Heart right ventricle (tissue), 16 donors: ENCODE data around the gene HBEGF. TPM values are rescaled to one million over a fixed set of nuclear protein-coding genes. Genes with fewer than 3 reads are reported as not detected.

Experiments
- ATAC-seq, 8 donors: fragments of 200-7000 bp; cut with Tn5 transposase; one replicate each; pipeline ENCODE4 v1.9.1; 2020; ENCODE audit warnings: mild to moderate bottlenecking in 8 of 8, moderate library complexity in 8 of 8, moderate number of reproducible peaks in 1 of 8
- DNase-seq, 2 donors: peaks; one replicate each; pipeline ENCODE4 v3.0.0-alpha.2; 2020
- H3K27ac ChIP-seq, 10 donors: fragments of 200-600 bp; sonication (generic) in 2 of 10; one replicate each; pipeline versions ENCODE4 v1.5.0 to v1.8.0; 2020 to 2022; ENCODE audit warnings: mild to moderate bottlenecking in 3 of 10
- H3K27me3 ChIP-seq, 7 donors: fragments of 200-600 bp; one replicate each; pipeline ENCODE4 v1.8.0; 2021 to 2022; ENCODE audit warnings: mild to moderate bottlenecking in 2 of 7
- H3K36me3 ChIP-seq, 9 donors: fragments of 200-600 bp; sonication (generic) in 1 of 9; one replicate each; pipeline versions ENCODE4 v1.5.0 to v1.8.0; 2020 to 2022; ENCODE audit warnings: mild to moderate bottlenecking in 2 of 9
- H3K4me1 ChIP-seq, 9 donors: fragments of 200-600 bp; sonication (generic) in 1 of 9; one replicate each; pipeline versions ENCODE4 v1.5.0 to v1.8.0; 2020 to 2022; ENCODE audit warnings: mild to moderate bottlenecking in 4 of 9
- H3K4me3 ChIP-seq, 10 donors: fragments of 200-600 bp; sonication (generic) in 2 of 10; one replicate each; pipeline versions ENCODE4 v1.5.0 to v1.8.0; 2020 to 2022; ENCODE audit warnings: mild to moderate bottlenecking in 7 of 10, moderate library complexity in 2 of 10
- H3K9me3 ChIP-seq, 11 donors: fragments of 200-600 bp in 10 of 11; sonication (generic) in 2 of 11; one replicate each; pipeline versions ENCODE4 v1.5.0 to v1.8.0; 2013 to 2022; ENCODE audit warnings: mild to moderate bottlenecking in 2 of 11, control low read depth in 1 of 11, moderate library complexity in 1 of 11
- WGBS, 2 donors: extraction: QIAGEN DNeasy Blood & Tissue Kit; methylation state at CpG; one replicate each; pipeline ENCODE4 v1.1.7; 2013; ENCODE audit warnings: inconsistent platforms in 1 of 2; 5-methylcytosine and 5-hydroxymethylcytosine counted together
- intact Hi-C, 10 donors: fragments of 100-400 bp; cut with DNase I; formaldehyde crosslinking; loops; one replicate each; pipeline versions ENCODE4 v1.11.1 to v1.14.2; 2022
- polyA plus RNA-seq, 2 donors: library from polyadenylated mRNA; stranded (reverse); fragments of 200-250 nt; gene quantifications; one replicate each; pipeline ENCODE4 v1.2.3, GENCODE V29; 2013
- total RNA-seq, 10 donors: library from RNA; stranded (reverse); fragmentation: NEBNext Ultra II Directional in 3 of 10; extraction: Animal tissue kit (Norgen Biotek cat#: 25700) in 3 of 10; gene quantifications; one replicate each; pipeline versions ENCODE4 v1.2.1 to v1.2.4, GENCODE V29; 2021 to 2023
- TF ChIP-seq, protein P1 (sequence below), 9 donors: fragments of 200-600 bp; sonication (generic) in 2 of 9; IDR thresholded peaks; one replicate each; pipeline versions ENCODE4 v1.5.0 to v1.8.0; 2021 to 2022; ENCODE audit warnings: antibody characterized with exemption in 9 of 9, mild to moderate bottlenecking in 5 of 9, moderate library complexity in 1 of 9
- donor health status: Arrhythmogenic right ventricular cardiomyopathy.
- donor health status: ischemic (EF 13 %, LVEDD 7.1; RV severe dilation, severe dysfunction).
- donor health status: healthy with polysubstance abuse.
- donor health status: DM: no; HTN: yes; CAD: no.
- donor health status: DM: no; HTN: no; CAD: no.
- donor health status: ischemic (EF 25% LVEDD 6.9; RV normal size, moderate dysfunction).
- donor health status: ischemic (EF 25% LVEDD 5.7; RV mildly dilated, moderate dysfunction).
- donor health status: healthy.
- donor health status: DM: yes; HTN: yes; CAD: no.
- donor health status: Ischemic cardiomyopathy.
- donor health status: ischemic (EF 35%, LVEDD 5.7; RV mildly dilated, moderate dysfunction).
- donor health status: nonischemic (EF 11% LVEDD 7.7; RV severe dilation, severe dysfunction).
- donor health status: DM: yes; HTN: yes; CAD: no.
- donor health status: PGD.
- donor health status: ischemic (EF 29% LVEDD 5.4; RV normal size, mild dysfunction).
- donor health status: nonischemic (EF 23%, LVEDD 6.1; RV moderate dilation, normal function).

Gene HBEGF
- total and polyA plus RNA-seq, 12 donors, result 14.6 to 121 (median 32.4) TPM

DNA sequence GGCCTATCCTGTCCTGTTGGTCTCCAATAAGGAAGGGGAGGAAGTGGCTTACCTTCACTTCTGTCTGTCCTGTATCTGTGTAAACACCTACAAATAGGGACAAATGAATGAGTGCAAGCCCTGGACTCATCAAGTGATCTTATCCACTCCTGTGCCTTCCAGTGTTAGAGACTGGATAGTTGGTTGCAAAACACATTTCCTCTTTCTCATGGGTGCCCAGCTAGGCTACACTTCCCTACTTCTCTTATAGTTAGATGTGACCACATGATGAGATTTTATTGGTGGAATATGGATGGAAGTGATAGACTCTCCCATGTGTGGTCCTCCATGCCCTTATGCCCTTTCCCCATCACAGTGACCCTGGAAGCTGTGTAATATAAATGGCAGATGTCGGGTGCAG, 26.6 kb downstream of the HBEGF start:
- peaks cover 15 to 61% (median 30%) of the 10 kb centered on the region in 9 donors for H3K4me1 ChIP-seq
- ATAC-seq, result peak in 1 of 8 donors; percentile 44
- TF ChIP-seq, protein P1, sequence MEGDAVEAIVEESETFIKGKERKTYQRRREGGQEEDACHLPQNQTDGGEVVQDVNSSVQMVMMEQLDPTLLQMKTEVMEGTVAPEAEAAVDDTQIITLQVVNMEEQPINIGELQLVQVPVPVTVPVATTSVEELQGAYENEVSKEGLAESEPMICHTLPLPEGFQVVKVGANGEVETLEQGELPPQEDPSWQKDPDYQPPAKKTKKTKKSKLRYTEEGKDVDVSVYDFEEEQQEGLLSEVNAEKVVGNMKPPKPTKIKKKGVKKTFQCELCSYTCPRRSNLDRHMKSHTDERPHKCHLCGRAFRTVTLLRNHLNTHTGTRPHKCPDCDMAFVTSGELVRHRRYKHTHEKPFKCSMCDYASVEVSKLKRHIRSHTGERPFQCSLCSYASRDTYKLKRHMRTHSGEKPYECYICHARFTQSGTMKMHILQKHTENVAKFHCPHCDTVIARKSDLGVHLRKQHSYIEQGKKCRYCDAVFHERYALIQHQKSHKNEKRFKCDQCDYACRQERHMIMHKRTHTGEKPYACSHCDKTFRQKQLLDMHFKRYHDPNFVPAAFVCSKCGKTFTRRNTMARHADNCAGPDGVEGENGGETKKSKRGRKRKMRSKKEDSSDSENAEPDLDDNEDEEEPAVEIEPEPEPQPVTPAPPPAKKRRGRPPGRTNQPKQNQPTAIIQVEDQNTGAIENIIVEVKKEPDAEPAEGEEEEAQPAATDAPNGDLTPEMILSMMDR (IDR thresholded peaks at IDR 0.05), result no peak
- H3K27me3 ChIP-seq, result no peaks in the 10 kb centered on the region
- H3K36me3 ChIP-seq, result no peaks in the 10 kb centered on the region
- no peak overlapping the region for H3K4me3 ChIP-seq
- intact Hi-C loops, result no loop called here
- WGBS, 2 donors, result 100% methylated on average over 1 of the region's 1 CpG
- peak overlapping the region in 1 of 10 donors; percentile 64 for H3K27ac ChIP-seq
- no peaks in the 10 kb centered on the region for H3K9me3 ChIP-seq
- no peak for DNase-seq

DNA sequence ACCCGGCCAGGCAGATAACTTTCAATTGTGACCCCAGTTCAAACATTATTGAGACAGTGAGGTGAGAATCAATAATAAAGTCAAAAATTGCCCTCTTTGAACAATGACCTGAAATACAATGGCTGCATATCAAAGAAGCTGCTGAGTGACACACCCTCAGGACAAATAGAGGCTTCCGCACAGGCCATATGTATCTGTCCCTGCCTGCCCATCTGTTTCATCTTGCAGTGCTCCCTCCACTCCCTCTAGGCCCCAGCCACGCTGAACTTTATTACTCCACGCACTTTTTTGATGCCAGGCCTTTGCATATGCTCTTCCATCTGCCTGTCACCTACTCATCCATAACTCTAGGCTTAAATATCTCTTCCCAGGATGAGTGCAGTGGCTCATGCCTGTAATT, 27.6 kb downstream of the HBEGF start:
- WGBS, 2 donors, result 92 to 94% methylated on average over 4 of the region's 4 CpGs
- no peak overlapping the region for H3K27ac ChIP-seq
- TF ChIP-seq, protein P1 (IDR thresholded peaks at IDR 0.05), result no peak
- H3K4me3 ChIP-seq, result no peak overlapping the region
- ATAC-seq, result no peak
- H3K9me3 ChIP-seq, result no peaks in the 10 kb centered on the region
- H3K27me3 ChIP-seq, result no peaks in the 10 kb centered on the region
- DNase-seq, result no peak
- H3K4me1 ChIP-seq, result peaks cover 13 to 50% (median 24%) of the 10 kb centered on the region in 9 donors
- no peaks in the 10 kb centered on the region for H3K36me3 ChIP-seq
- intact Hi-C loops, result no loop called here

DNA sequence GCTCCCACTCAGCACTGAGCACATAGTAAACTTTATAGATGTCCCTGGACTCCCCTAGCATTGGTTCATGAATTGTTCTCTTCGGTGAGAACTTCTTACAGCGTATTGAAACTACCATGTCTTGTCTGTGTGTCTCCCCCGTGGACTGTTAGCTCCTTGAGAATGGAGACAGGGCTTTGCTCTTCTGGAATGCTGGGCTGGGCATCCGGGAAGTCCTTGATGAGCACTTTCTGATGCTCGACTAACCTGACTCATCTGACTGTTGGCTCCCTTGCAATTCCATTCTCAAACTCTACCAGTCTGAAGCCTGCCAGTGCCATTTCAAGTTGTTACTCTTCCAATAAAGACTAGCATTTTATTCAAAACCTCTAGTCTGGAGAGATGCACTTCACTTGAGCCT, 28.5 kb downstream of the HBEGF start:
- no peak for ATAC-seq
- Histone ChIP-seq H3K9me3 (no peaks in the 10 kb centered on the region), H3K4me1 (peaks cover 5 to 50% (median 21%) of the 10 kb centered on the region in 9 donors), H3K27ac (no peak overlapping the region), H3K27me3 (no peaks in the 10 kb centered on the region), H3K36me3 (no peaks in the 10 kb centered on the region), H3K4me3 (no peak overlapping the region)
- intact Hi-C loops, result no loop called here
- 71 to 84% methylated on average over 5 of the region's 5 CpGs for WGBS, 2 donors
- DNase-seq, result no peak
- TF ChIP-seq, protein P1 (IDR thresholded peaks at IDR 0.05), result no peak

DNA sequence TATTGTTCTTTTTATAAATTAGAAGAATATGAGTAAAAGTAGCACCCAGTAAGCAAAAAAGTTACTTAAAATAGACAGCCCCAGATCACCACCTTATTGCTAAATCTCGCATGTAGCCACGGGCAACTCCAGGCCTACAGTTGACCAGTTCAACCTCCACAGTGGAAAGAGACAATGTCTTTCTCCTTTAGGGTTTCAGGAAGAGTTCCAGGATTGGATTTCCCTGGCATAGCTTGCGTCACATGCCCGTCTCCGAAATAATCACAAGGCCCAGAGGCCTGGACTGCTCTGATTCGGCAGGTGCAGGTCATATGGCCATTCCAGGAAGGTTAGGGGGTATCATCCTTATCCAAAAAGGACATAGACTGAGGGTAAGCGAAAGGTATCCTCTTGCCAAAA, 33.6 kb downstream of the HBEGF start:
- Histone ChIP-seq H3K27ac (peak overlapping the region in 9 of 10 donors; percentile 64 to 87 (median 79)), H3K9me3 (no peaks in the 10 kb centered on the region), H3K27me3 (no peaks in the 10 kb centered on the region), H3K36me3 (no peaks in the 10 kb centered on the region), H3K4me1 (peaks cover 4 to 46% (median 32%) of the 10 kb centered on the region in 9 donors), H3K4me3 (no peak overlapping the region)
- peak in 1 of 8 donors; percentile 25 for ATAC-seq
- DNase-seq, result no peak
- WGBS, 2 donors, result 56 to 58% methylated on average over 7 of the region's 7 CpGs
- intact Hi-C loops, result loop anchor here in 1 of 10 donors (1.0 kb wide), 1 partner anchor 17 kb away; no protein-coding TSS in a partner anchor
- TF ChIP-seq, protein P1 (IDR thresholded peaks at IDR 0.05), result no peak
